HG03060 (cell line): ENCODE measurements around the gene CRYZL1.

Source experiments
- ATAC-seq: cut with Tn5 transposase; IDR thresholded peaks from one replicate; pipeline ENCODE4 v1.9.1; 2021; ENCODE audit warnings: low read depth, moderate number of reproducible peaks; ENCODE audit not compliant: unreplicated experiment

The CRYZL1 gene

GRCh38 chr21:33663241-33663640 lies 21.7 kb upstream of the CRYZL1 start:
- no peak for ATAC-seq

GRCh38 chr21:33662046-33662445 lies 20.5 kb upstream of the CRYZL1 start:
- ATAC-seq = no peak

GRCh38 chr21:33661146-33661545 lies 19.6 kb upstream of the CRYZL1 start:
- no peak for ATAC-seq

GRCh38 chr21:33660406-33660805 lies 18.9 kb upstream of the CRYZL1 start:
- ATAC-seq = no peak

- ATAC-seq = no peak
Observed at GRCh38 chr21:33659568-33659949, 18.0 kb upstream of the CRYZL1 start.

DNA sequence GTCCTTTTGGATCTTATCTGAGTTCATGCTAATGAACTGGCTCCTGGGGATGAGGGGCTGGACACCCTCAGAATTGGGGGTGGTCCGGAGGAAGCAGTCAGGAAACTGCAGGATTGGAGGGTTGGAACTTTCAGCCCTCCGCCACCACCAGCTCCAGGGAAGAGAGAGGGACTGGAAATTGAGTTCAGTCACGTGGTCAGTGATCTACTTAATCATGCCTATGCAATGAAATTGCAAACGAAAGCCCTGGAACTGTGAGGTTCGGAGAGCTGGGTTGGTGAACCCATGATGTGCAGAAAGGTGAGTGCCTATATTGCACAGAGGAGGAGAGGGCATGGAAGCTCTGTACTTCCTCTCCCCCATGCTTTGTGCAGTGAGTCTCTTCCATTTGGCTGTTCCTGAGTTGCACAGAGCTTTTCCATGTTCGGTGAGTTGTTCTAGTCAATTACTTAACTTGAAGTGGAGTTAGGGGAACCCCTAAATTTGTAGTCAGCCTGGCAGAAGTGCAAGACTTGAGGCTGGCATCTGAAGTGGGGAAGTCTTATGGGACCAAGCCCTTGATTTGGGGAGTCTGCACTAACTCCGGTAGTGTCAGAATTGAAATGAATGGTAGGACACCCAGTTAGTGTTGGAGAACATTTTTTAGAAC lies 17.5 kb upstream of the CRYZL1 start:
- ATAC-seq = no peak

DNA sequence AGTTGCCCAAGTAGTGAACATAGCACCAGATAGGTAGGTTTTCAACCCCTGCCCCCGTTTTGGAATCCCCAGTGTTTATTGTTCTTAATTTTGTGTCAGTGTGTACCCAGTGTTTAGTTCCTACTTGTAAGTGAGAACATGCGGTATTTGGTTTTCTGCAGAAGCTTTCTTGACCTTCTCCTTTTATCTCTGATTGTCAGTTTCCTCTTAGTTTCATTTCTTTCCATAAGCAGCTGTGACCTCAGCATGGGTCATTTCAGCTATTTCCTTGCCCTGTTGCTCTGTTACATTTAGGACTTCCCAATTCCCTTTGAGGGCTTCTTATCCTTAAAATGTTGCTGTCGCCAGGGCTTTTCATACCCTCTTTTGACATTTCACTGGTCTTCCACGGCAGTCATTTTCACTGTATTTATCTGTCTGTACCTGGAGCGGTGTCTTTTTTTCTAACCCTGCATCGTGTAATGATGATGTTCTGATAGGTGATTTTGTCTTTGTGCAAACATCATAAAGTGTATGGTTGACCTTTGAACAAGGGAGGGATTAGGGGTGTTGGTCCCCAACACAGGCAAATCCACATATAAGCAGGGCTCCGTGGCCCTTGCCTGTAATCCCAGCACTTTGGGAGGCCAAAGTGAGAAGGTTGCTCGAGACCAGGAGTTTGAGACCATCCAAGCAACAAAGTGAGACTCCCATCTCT lies 15.7 kb upstream of the CRYZL1 start:
- ATAC-seq = no peak

- ATAC-seq = no peak
Observed at GRCh38 chr21:33655588-33656221, 14.2 kb upstream of the CRYZL1 start.

GRCh38 chr21:33654412-33654811 lies 12.9 kb upstream of the CRYZL1 start:
- ATAC-seq = no peak

DNA sequence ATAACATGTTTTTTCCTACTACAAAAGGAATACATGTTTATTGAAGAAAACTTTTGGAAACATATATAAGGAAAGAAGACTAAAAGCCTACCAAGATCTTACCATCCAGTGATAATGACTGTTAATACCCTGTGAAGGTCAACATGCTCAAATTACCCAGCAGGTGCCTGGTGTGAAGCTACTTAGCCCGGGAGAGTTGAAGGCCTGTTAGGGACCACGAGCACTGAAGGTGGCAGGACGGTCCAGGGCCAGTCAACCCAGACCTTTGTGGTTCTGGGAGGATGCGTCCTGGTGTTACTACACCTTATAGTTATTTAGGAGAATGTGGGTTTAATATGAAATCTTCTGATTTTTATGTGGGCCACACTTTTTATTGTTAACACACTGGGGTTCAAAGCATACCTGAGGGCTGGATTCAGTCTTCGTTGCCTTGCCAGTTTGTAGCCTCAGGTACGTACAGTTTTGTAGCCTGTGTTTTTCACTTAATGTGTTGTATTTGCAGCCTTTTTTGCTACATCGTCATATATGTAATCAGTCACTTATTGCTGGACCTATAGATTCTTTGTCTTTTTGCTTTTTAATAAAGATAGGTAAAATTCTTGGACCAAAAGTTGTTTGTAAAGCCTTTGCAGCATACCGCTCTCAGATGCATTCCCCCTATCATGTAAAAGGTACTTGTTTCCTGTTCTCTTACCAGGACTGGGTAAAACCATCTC lies 10.6 kb upstream of the CRYZL1 start:
- no peak for ATAC-seq

- ATAC-seq = no peak
Observed at GRCh38 chr21:33650929-33651509, 9.5 kb upstream of the CRYZL1 start.

GRCh38 chr21:33650230-33650629 lies 8.7 kb upstream of the CRYZL1 start:
- no peak for ATAC-seq

GRCh38 chr21:33648555-33648954 lies 7.0 kb upstream of the CRYZL1 start:
- no peak for ATAC-seq

DNA sequence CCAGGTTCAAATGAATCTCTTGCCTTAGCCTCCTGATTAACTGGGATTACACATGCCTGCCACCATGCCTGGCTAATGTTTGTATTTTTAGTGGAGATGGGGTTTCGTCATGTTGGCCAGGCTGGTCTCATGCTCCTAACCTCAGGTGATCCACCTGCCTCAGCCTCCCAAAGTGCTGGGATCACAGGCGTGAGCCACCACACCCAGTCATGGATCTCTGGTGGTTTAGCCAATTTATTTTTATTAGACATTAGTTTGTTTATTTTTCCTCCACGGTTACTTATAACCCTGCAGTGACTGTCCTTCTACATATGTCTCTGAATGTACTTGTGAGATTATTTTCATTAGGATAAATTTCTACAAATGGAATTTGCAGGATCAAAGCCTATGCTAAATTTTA lies 6.0 kb upstream of the CRYZL1 start:
- no peak for ATAC-seq

GRCh38 chr21:33645730-33646129 lies 4.2 kb upstream of the CRYZL1 start:
- ATAC-seq = no peak

- ATAC-seq = no peak
Observed at GRCh38 chr21:33644383-33645074, 3.0 kb upstream of the CRYZL1 start.

DNA sequence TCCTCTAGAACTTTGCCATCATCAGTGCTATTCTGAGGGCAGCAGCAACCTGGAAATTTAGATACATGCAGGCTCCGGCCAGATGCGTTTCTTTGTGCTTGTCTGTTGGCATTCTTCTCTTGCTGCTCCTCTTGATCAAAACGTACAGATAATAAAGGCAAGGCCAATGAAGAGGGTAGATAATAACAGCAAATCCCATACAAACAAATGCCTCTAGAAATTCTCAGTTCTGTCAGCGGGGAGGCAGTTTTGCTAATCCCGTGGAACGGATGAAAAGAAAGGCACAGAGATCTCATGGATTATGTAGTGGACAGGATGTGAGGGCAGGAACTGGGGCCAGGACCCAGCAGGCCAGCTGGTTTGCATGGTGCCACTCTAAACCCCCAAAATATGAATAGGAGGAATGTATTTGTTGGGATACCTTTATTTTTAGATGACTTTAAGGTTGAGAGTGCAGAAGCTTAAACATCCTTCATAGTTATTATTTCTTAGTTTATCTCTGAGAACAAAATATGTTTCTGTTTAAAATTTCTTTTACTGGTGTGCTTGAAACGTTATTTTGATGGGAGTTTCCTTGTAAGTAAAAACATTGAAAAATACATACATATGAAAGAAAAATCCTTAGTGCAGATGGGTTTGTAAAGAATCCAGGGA lies 2.2 kb upstream of the CRYZL1 start:
- ATAC-seq = no peak

- no peak for ATAC-seq
Observed at GRCh38 chr21:33642896-33643657, 1.5 kb upstream of the CRYZL1 start.
